ENCODE data around the gene DNAJC16.
A peak's percentile ranks its signal among the peaks of the same experiment; 100 is the strongest.
"Not testable (repeated sequence)": the region's sequence is repeated elsewhere in the genome, so short reads cannot be mapped to it uniquely, and the experiment has no call there.

DNAJC16 gene

DNA sequence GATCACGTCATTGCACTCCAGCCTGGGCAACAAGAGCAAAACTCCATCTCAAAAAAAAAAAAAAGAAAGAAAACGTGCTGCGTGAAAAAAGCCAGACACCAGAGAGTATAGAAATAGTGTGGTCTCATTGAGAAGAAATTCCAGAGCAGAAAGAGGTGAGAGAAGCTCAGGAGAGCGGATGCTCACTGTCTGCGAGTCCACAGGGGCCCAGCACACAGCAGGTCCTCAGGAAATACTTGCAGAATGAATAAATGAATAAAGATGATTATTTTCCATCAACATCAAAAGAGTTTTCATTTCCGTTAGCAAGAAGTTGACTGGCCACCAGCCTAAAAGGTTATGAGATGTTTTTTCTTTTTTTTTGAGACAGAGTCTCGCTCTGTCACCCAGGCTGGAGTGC is 17.1 kb upstream of the DNAJC16 start:
- in situ Hi-C loops (cut with HindIII; ENCODE audit: low sequenced_read_pairs), result no loop called here
- TF ChIP-seq, protein P1, sequence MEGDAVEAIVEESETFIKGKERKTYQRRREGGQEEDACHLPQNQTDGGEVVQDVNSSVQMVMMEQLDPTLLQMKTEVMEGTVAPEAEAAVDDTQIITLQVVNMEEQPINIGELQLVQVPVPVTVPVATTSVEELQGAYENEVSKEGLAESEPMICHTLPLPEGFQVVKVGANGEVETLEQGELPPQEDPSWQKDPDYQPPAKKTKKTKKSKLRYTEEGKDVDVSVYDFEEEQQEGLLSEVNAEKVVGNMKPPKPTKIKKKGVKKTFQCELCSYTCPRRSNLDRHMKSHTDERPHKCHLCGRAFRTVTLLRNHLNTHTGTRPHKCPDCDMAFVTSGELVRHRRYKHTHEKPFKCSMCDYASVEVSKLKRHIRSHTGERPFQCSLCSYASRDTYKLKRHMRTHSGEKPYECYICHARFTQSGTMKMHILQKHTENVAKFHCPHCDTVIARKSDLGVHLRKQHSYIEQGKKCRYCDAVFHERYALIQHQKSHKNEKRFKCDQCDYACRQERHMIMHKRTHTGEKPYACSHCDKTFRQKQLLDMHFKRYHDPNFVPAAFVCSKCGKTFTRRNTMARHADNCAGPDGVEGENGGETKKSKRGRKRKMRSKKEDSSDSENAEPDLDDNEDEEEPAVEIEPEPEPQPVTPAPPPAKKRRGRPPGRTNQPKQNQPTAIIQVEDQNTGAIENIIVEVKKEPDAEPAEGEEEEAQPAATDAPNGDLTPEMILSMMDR (IDR thresholded peaks at IDR 0.05; ENCODE audit: low read depth, low read length), result no peak
- H3K4me3 ChIP-seq (ENCODE audit: low read depth, low read length), result no peak overlapping the region
- DNase-seq (ENCODE audit: low read depth, low spot score), result peak; percentile 71

DNA sequence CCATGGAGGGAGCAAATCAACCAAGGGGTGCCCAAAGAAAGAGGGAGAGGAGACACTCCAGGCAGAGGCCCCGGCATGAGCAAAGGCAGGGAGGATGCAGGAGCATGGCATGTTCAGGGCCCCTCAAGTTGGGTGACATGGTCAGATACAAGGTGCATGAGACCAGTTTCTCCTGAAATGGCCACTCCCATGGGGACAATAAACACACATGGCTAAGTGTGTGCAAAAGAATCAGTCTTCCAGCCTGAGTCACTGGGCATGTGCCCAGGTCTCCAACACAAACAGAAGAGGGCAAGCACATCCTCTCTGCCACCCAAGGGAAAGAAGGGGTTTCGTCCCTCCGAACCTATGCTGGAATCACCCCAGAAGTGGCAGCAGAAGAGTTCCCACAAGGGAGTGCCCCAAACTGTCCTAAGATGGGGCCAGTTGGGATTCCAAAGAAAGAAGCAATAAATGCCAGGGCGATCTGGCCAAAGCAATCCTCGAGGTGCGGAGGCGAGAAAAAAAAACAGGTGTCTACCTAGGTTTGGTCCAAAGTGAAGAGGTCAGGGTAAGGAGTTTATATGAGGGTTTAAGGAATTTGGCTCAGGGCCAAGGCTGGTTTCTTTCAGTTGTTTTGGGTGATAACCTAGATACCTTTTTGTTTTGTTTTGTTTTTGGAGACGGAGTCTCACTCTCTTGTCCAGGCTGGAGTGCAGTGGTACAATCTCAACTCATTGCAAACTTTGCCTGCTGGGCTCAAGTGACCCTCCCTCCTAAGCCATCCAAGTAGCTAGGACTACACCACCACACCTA is 15.8 kb upstream of the DNAJC16 start:
- TF ChIP-seq, protein P1 (IDR thresholded peaks at IDR 0.05; ENCODE audit: low read depth, low read length), result no peak
- in situ Hi-C loops (cut with HindIII; ENCODE audit: low sequenced_read_pairs), result no loop called here

DNA sequence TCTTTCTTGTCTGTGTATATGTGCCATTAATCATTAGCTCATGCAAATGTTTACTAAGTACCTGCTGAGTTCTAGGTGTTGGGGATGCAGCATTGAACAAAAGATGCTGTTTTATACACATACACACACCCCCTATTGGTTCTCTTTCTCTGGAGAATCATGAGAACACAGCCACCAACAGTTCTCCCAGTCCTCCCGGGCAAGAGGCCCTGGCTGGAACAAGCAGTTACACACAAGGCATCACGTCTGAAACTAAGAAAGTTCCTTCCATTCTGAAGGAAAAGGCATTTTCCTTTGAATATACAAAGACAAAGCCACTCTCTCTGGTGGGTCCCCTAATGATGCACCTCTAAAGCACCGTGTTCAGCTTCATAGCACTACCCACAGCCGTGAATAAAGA is 13.5 kb upstream of the DNAJC16 start:
- DNase-seq (ENCODE audit: low read depth, low spot score), result no peak
- TF ChIP-seq, protein P1 (IDR thresholded peaks at IDR 0.05; ENCODE audit: low read depth, low read length), result no peak
- in situ Hi-C loops (cut with HindIII; ENCODE audit: low sequenced_read_pairs), result no loop called here
- no peak overlapping the region for H3K4me3 ChIP-seq (ENCODE audit: low read depth, low read length)

More for the DNA sequence above, 15.8 kb upstream of the DNAJC16 start:
- H3K4me3 ChIP-seq (ENCODE audit: low read depth, low read length), result no peak overlapping the region
- DNase-seq (ENCODE audit: low read depth, low spot score), result no peak

DNA sequence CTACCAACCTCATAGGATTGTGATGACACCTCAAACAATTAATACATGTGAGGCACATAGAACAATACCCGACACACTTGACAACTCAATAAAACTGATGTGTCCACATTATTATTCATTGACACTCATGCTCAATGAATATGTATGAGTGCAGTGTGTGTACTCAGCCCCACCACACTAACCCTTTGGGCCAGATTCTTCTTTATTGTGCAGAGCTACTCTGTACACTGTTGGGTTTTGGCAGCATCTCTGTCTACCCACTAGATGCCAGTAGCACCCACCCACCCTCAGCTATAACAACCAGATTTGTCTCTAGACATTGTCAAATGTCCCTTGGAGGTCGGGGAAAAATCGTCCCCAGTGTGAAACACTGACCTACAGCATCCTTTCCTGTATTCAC is 12.7 kb upstream of the DNAJC16 start:
- in situ Hi-C loops (cut with HindIII; ENCODE audit: low sequenced_read_pairs), result no loop called here
- no peak overlapping the region for H3K4me3 ChIP-seq (ENCODE audit: low read depth, low read length)
- TF ChIP-seq, protein P1 (IDR thresholded peaks at IDR 0.05; ENCODE audit: low read depth, low read length), result no peak
- no peak for DNase-seq (ENCODE audit: low read depth, low spot score)

DNA sequence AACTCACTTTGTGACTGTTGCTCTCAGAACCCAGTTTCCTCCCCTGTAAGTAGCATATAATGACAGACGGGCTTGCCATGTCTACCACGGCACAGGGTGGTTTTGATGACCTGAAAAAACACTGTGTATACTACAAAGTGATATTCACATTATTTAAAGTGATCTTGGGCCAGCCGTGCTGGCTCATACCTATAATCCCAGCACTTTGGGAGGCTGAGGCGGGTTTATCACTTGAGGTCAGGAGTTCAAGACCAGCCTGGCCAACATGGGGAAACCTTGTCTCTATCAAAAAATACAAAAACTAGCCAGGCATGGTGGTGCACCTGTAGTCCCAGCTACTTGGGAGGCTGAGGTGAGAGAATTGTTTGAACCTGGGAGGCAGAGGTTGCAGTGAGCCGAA is 12.1 kb upstream of the DNAJC16 start:
- in situ Hi-C loops (cut with HindIII; ENCODE audit: low sequenced_read_pairs); H3K4me3 ChIP-seq (ENCODE audit: low read depth, low read length); DNase-seq (ENCODE audit: low read depth, low spot score): not testable (repeated sequence)

DNA sequence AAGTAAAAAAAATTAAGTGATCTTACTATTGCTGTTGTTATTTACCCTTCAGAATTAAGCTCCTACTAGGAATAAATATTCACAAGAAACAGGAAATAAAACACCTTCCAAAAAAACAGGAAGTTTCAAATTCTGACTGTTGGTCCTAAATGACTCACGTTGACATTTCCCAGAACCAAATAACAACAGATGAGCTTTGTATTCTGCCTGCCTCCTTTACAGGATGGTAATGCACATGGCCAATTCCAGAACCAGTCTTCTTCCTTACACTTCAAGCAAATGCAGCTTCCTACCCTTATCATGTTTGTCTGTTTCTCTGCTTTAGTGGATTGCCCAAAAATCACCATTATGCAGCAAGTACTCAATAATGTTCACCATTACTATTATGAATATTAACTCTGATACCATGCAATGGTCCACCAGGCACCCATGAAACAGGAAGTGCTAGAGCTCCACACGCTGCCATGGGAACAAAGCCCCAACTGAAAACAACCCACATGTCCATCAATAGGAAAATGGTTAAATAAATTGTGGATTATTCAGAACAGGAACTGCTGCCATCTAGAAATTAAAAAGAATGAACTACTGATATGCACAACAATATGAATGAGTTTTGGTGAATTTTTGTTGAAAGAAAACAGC is 11.5 kb upstream of the DNAJC16 start:
- DNase-seq (ENCODE audit: low read depth, low spot score), result no peak
- no peak overlapping the region for H3K4me3 ChIP-seq (ENCODE audit: low read depth, low read length)
- TF ChIP-seq, protein P1 (IDR thresholded peaks at IDR 0.05; ENCODE audit: low read depth, low read length), result no peak
- in situ Hi-C loops (cut with HindIII; ENCODE audit: low sequenced_read_pairs), result no loop called here

DNA sequence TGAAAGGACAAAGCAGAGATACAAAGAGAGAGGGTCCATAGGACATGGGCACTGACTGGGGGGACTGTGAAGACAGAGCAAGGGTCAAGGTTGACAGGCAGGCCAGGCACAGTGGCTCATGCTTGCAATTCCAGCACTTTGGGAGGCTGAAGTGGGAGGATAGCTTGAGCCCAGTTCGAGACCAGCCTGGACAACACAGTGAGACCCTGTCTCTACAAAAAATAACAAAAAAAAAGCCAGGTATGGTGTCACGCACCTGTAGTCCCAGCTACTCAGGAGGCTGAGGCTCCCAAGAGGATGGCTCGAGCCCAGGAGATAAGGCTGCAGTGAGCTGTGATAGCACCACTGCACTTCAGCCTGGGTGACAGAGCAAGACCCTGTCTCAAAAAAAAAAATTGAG is 7.0 kb upstream of the DNAJC16 start:
- in situ Hi-C loops (cut with HindIII; ENCODE audit: low sequenced_read_pairs), result no loop called here
- TF ChIP-seq, protein P1 (IDR thresholded peaks at IDR 0.05; ENCODE audit: low read depth, low read length), result no peak
- H3K4me3 ChIP-seq (ENCODE audit: low read depth, low read length), result no peak overlapping the region

DNA sequence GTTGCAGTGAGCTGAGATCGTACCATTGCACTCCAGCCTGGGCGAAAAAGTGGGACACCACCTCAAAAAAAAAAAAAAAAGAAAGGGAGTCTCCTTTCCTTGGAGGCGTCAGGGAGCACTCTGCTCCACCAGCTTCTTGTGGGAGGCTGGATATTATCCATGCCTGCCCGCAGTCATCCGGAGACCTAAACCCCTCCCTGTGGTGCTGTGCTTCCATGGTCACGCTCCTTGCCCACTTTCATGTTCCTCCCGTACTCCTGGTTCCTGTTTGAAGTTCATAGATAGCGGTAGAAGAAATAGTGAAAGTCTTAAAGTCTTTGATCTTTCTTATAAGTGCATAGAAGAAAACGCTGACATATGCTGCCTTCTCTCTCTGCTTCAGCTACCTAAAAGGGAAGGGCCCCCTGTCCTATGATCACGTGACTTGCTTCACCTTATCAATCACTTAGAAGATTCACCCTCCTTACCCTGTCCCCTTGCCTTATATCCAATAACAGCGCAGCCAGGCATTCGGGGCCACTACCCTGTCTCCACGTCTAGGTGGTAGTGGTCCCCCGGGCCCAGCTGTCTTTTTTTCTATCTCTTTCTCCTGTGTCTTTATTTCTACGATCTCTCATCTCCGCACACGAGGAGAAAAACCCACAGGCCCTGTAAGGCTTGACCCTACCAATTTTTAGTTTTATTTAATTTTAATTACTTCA is 5.3 kb upstream of the DNAJC16 start:
- DNase-seq (ENCODE audit: low read depth, low spot score); in situ Hi-C loops (cut with HindIII; ENCODE audit: low sequenced_read_pairs); H3K4me3 ChIP-seq (ENCODE audit: low read depth, low read length): not testable (repeated sequence)

More for the DNA sequence above, 7.0 kb upstream of the DNAJC16 start:
- DNase-seq (ENCODE audit: low read depth, low spot score), result no peak

Data from astrocyte of the spinal cord (primary cell).